Mesodermal cell (in vitro differentiated cells): ENCODE measurements around the gene ELMOD1.

ENCODE experiments used
- H3K27ac ChIP-seq: 2 replicates; pipeline ENCODE4 v1.7.0; 2013; ENCODE audit warnings: mild to moderate bottlenecking, low read depth, low read length, moderate library complexity; ENCODE audit not compliant: severe bottlenecking
- H3K36me3 ChIP-seq: 2 replicates; pipeline ENCODE4 v1.7.1; 2013; ENCODE audit warnings: mild to moderate bottlenecking, low read length, moderate library complexity; ENCODE audit not compliant: control insufficient read depth, insufficient read depth
- H3K4me1 ChIP-seq: one replicate; pipeline ENCODE4 v1.7.1; 2013; ENCODE audit warnings: mild to moderate bottlenecking, low read length; ENCODE audit not compliant: insufficient read depth, control insufficient read depth, poor library complexity, severe bottlenecking
- H3K4me3 ChIP-seq: 2 replicates; pipeline ENCODE4 v1.7.0; 2013; ENCODE audit warnings: low read length, control low read depth, mild to moderate bottlenecking; ENCODE audit not compliant: insufficient read depth, poor library complexity, severe bottlenecking; ENCODE audit errors: extremely low read depth
- H3K9me3 ChIP-seq: 2 replicates; pipeline ENCODE4 v1.7.1; 2013; ENCODE audit warnings: mild to moderate bottlenecking, low read length, moderate library complexity; ENCODE audit not compliant: control insufficient read depth
- WGBS, 2 experiments: methylation state at CpG; one replicate each; pipeline ENCODE4 v1.1.5; 2013; ENCODE audit warnings: missing lambda C conversion rate in 2 of 2; ENCODE audit not compliant: insufficient coverage in 2 of 2; 5-methylcytosine and 5-hydroxymethylcytosine counted together

Gene ELMOD1

DNA sequence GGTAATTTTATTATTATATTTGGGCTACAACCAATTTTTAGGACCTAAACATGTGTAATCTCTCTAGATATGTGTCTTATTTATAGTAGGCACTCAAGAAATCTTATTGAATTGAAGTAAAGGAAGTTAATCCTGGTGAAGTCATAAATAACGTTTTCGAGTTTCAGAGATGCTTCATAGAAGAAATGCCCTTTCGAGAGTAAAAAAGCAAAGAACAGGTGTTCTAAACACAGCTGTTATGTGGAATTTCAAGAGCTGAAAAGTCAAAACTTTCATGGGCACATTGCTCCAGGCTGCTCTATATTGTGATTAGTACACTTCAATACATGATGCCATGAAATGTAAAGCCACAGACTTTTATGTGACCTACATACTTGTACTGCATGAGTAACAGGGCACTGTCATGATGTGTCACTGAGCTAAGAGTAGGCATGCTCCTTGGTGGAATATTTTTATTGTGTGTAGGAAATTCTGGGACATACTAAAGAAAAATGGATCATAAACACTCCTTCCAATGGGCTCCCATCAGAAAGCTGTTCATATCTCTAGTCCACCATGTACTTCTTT, 7.2 kb upstream of the ELMOD1 start:
- H3K27ac ChIP-seq, result no peak overlapping the region
- H3K4me1 ChIP-seq, result no peaks in the 10 kb centered on the region
- no peaks in the 10 kb centered on the region for H3K36me3 ChIP-seq
- H3K9me3 ChIP-seq, result no peaks in the 10 kb centered on the region
- WGBS, 2 experiments, result 84 to 86% methylated on average over 3 of the region's 3 CpGs
- no peak overlapping the region for H3K4me3 ChIP-seq

DNA sequence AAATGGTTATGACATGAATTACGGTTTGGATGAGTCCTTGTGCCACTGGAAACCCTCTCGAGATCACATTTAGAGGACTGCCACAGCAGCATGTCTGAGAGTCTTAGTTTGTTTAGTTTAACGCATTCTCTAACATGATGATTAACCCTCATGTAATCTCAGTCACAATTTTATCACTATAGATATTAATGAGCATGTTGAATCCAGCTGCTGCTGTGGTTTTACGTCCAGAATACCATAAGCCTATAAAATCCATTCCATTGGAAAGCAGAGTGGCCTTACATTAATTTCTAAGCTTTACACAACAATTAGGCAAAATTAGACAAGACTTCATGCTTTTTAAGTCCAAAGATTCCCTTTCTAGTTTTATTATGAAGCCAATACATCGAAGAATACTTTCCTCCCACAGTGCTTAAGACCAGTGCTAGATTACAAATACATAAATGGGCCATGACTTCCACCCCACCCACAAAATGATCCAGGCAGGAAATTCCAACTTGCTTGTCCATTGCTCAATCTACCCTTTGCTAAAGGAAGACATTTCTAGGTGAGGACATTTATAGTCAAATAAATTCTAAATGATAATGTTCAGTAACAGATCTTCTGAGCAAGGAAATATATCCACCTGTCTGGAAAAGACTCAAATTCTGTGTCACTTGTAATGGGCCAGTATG, 3.5 kb upstream of the ELMOD1 start:
- Histone ChIP-seq H3K36me3 (no peaks in the 10 kb centered on the region), H3K4me1 (no peaks in the 10 kb centered on the region), H3K27ac (no peak overlapping the region), H3K9me3 (no peaks in the 10 kb centered on the region), H3K4me3 (no peak overlapping the region)
- WGBS, 2 experiments, result 83 to 100% methylated on average over 1 to 4 of the region's 5 CpGs

DNA sequence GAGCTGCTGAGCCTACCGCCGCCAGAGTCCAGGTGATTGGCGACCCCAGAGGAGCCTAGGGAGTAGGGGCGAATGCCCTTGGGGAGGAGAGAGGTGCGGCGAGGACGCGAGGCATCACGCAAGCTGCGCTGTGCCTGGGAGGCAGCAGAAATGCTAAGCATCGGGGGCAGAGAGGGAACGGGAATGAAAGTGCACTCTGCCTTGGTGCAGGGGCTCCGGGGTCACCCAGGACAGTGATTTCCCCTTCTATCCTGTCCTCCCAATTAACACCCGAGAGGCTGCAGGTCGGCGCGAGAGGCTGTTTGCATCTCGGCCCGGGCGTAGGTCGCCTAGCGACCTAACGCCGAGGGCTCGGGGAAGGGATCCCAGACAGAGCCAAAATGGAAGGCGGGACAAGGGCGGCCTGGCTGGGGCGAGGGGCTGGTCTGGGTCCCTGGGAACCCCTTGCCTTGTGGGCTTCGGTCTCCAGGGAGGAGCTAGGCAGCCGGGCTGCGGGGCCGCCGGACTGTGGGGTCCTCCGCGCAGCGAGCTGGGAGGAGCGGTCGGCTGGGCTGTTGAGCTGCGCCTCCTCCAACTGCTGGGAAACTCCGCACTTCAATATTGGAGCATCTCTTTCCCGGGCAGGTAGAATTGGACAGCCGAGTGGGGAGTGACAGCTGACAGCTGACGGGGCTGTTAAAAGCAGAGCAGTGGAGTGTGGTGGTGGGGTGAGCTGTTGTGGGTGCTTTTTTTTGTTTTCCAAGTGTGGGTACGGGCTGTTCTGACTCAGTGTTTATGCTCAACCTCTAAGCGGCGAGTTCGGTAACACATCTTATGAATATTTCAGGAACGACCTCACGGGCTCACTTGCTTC, 657 bp downstream of the ELMOD1 start:
- WGBS, 2 experiments, result 0 to 1% methylated on average over 43 to 46 of the region's 49 CpGs
- no peaks in the 10 kb centered on the region for H3K36me3 ChIP-seq
- H3K4me1 ChIP-seq, result no peaks in the 10 kb centered on the region
- H3K27ac ChIP-seq, result no peak overlapping the region
- peak overlapping the region; percentile 53 for H3K4me3 ChIP-seq
- no peaks in the 10 kb centered on the region for H3K9me3 ChIP-seq

DNA sequence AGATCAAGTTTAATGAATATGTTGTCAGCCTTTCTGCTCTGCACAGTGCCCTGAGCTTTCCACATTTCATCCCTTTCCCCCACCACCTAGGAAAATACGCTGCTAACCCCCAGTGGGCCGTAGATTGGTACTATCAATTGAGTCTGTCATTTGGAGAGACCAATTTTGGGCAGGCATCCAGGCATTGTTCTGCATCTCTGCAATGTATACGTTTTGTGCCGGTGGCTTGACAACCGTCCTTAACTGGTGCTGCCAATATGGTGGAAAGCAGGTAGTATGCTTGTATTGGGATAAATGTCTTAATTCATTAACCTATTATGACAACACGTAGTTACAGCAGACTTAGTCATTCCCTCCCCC, 1.3 kb downstream of the ELMOD1 start:
- 13% methylated on average over 4 of the region's 6 CpGs; no CpG with 5 or more reads in 1 of the 2 experiments for WGBS, 2 experiments
- Histone ChIP-seq H3K4me3 (peak overlapping the region; percentile 53), H3K27ac (no peak overlapping the region), H3K9me3 (no peaks in the 10 kb centered on the region), H3K36me3 (no peaks in the 10 kb centered on the region), H3K4me1 (no peaks in the 10 kb centered on the region)

DNA sequence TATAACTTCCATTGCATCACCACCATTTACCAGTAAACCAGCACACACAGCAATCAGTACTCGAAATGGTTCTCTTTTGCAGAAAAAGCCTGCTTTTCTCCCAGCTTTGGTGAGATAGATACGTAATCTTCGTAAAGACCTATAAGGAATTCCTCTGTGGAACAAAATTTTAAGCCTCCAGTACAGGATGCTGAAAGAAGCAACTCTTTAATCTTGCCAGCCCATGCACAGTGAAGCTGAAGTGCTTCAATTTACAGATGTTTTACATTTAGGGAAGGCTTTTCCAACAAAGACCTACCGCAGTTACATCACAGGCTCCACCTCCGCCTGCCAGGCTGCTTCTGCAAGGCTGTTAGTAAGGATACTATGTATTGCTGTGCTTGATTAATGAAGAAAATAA, 1.9 kb downstream of the ELMOD1 start:
- no peak overlapping the region for H3K4me3 ChIP-seq
- H3K36me3 ChIP-seq, result no peaks in the 10 kb centered on the region
- H3K4me1 ChIP-seq, result no peaks in the 10 kb centered on the region
- no peaks in the 10 kb centered on the region for H3K9me3 ChIP-seq
- 8 to 18% methylated on average over 2 of the region's 5 CpGs for WGBS, 2 experiments
- no peak overlapping the region for H3K27ac ChIP-seq

DNA sequence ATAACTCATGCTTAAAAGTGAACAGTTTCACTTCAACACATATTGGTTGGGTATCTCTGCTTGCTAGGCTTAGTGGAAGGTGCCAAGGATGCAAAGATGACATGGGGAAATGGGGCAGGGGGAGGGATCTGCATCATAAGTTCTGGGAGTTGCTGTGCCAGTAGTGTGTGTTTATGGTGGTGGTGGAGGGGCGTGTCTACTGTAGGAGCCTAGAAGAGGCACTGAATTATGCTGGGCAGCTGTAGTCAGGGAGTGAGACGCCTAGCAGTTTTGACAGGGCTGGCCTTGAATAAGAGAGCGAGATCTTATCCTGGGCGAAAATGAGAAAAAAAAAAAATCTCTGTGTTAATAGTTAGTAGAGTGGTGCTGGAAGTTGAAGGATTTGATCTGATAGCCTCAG, 3.0 kb downstream of the ELMOD1 start:
- Histone ChIP-seq H3K9me3 (no peaks in the 10 kb centered on the region), H3K4me1 (no peaks in the 10 kb centered on the region), H3K27ac (no peak overlapping the region), H3K36me3 (no peaks in the 10 kb centered on the region), H3K4me3 (no peak overlapping the region)
- 29 to 36% methylated on average over 4 of the region's 4 CpGs for WGBS, 2 experiments

DNA sequence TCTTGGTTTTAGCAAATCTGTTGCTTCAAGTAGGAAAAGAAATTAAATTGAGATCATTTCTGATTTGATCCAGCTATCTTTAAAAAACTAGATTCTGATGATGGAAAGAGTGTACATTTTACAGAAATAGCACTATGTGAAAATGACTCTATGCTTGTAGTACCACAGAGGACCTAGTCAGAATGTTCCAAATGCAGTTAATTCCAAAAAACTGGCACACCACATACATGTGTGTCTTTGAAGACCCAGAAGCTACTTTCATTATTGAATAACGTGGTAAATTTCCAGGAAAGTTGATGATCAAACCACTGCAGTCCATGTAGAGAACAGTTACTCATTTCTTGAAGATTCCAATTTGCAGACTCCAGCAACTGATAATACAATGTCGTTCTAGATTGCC, 3.8 kb downstream of the ELMOD1 start:
- Histone ChIP-seq H3K4me3 (no peak overlapping the region), H3K9me3 (no peaks in the 10 kb centered on the region), H3K4me1 (no peaks in the 10 kb centered on the region), H3K36me3 (no peaks in the 10 kb centered on the region), H3K27ac (no peak overlapping the region)
- WGBS, 2 experiments, result 85 to 92% methylated on average over 1 to 2 of the region's 2 CpGs

DNA sequence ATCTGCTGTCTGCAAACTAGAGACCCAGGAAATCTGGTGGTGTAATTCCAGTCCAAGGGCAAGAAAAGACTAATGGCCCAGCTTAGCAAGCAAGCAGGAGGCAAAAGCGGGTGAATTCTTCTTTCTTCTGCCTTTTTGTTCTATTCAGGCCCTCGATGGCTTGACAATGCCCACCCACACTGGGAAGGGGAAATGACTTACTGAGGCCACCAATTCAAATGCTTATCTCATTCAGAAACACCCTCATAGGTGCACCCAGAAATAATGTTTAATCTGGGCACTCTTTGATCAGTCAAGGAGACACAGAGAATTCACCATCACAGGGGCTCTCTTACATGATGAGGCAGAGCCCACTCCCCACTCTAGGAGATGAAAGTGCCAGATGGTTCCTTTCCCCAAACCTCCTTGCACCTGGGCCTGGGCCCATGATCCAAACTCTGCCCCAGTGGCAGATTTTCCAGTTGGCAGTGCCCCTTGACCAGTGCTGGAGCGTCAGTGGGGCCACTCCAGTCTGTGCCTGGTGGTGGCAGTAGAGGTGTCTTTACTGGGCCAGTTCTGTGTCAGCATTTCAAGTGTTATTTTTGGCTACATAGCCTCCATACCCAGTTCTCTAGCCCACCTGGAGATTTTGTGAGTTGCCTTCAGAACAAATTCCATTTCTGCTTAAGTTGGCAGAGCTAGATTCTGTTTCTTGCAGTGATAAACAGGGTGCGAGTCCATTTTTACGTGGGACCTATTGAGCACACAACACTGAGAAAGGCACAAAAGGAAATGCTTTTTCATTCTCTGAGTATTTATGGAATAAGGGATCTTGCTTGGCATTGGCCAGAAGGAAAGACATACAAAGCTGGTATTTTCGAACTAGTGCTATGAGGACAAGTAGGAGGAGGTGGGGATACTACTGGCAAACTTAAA, 7.5 kb downstream of the ELMOD1 start:
- Histone ChIP-seq H3K4me3 (no peak overlapping the region), H3K9me3 (no peaks in the 10 kb centered on the region), H3K27ac (no peak overlapping the region), H3K4me1 (no peaks in the 10 kb centered on the region), H3K36me3 (no peaks in the 10 kb centered on the region)
- 50 to 63% methylated on average over 5 of the region's 6 CpGs for WGBS, 2 experiments

DNA sequence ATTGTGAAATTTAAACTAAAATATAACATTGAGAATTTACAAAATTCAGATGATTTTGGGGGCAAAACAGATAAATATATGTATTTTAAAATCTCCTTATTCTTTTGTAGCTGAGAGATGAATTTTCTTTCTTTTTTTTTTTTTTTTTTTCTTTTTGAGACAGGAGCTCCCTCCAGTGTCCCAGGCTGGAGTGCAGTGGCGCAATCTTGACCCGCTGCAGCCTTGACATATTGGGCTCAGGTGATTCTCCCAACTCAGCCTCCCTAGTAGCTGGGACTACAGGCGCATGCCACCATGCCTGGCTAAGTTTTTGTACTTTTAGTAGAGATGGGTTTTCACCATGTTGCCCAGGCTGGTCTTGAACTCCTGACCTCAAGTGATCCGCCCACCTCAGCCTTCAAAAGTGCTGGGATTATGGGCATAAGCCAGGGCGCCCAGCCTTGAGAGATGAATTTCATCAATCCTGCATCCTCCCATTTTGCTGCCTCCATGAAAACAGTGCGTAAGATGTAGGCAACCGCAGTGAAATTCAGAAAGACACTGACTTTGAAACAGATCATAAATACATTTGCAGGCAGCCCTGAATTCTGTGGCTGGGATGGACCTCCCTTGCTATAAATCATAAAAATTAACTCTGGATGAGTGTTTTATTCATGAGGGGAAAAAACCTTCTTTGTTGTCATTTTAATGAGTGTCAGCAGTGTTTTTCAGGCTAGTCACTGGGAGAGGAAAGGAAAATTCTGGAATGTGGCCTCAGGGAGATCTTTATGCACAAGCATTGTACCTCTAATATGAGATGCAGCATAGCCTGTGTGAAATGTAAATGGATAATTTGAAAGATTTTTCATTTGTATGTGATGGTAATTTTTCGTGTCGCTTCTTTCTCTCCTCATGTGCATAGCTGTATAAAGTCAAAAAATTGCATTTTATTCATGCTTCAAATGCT, 14.4 kb downstream of the ELMOD1 start:
- Histone ChIP-seq H3K4me3 (no peak overlapping the region), H3K27ac (no peak overlapping the region), H3K9me3 (no peaks in the 10 kb centered on the region), H3K36me3 (no peaks in the 10 kb centered on the region), H3K4me1 (no peaks in the 10 kb centered on the region)
- 93 to 94% methylated on average over 5 to 6 of the region's 9 CpGs for WGBS, 2 experiments
